Measurements from ENCODE around the gene CLEC4A.
"Not testable (repeated sequence)": the region's sequence is repeated elsewhere in the genome, so short reads cannot be mapped to it uniquely, and the experiment has no call there.

CLEC4A gene

GRCh38 chr12:8123124-8123912 is at the start of gene CLEC4A:
Gene CLEC4A, plus strand, starts transcription at chr12:8123617. Its CDS starts 262 bp downstream, at chr12:8123879.
- in situ Hi-C loops (cut with HindIII; ENCODE audit: low pct_ligation_motif_present, low pct_unique_long_range_greater_than_20kb, low sequenced_read_pairs), result no loop called here
- no peak for DNase-seq

- in situ Hi-C loops (cut with HindIII; ENCODE audit: low pct_ligation_motif_present, low pct_unique_long_range_greater_than_20kb, low sequenced_read_pairs), result no loop called here
- DNase-seq, result no peak
These were observed 47.5 kb upstream of the CLEC4A start for GRCh38 chr12:8075935-8076334.

DNA sequence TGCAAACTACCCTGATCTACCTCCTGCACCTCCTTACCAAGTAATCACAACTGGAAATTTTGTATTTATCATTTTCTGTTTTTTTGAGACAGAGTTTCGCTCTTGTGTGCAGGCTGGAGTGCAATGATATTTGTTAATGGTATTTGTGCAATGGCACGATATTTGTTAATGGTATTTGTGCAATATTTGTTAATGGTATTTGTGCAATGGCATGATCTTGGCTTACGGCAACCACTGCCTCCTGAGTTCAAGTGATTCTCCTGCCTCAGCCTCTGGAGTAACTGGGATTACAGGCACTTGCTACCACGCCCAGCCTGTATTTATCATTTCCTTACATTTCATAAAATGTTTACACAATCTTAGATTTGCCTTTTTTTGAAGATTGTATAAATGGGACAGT is 47.1 kb upstream of the CLEC4A start:
- in situ Hi-C loops (cut with HindIII; ENCODE audit: low pct_ligation_motif_present, low pct_unique_long_range_greater_than_20kb, low sequenced_read_pairs), result no loop called here
- no peak for DNase-seq

DNA sequence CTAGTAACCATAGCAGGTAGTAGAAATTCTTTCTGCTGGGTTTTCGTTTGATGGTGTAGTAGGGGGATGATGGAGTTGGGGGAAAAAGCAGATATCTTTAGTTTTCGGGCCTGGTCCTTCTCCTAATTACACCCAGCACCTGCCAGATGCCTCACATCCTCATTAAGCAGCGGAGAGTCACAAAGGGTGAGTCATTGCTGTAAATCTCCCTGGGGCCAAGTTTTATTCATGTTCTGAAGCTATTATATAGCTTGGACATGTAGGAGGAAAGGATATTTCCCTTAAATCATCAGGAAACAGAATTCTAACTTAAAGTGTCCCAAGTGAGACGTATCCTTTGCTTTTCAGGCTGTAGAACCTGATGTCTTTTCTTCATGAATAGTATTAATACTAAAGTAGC is 46.2 kb upstream of the CLEC4A start:
- in situ Hi-C loops (cut with HindIII; ENCODE audit: low pct_ligation_motif_present, low pct_unique_long_range_greater_than_20kb, low sequenced_read_pairs), result no loop called here
- DNase-seq, result peak; percentile 22

DNA sequence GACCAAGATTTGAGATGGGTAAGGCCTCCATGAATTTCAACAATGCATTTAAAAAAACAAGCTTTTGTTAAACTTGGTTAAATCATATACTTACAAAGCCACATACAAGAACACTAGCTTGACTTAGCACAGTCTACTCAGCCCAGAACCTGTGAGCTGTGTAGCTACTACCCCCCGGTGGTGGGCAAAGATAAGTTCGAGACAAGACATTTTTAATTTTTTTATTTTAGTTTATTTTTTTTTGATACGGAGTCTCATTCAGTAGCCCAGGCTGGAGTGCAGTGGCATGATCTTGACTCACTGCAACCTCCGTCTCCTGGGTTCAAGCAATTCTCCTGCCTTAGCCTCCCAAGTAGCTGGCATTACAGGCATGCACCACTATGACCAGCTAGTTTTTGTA is 45.0 kb upstream of the CLEC4A start:
- in situ Hi-C loops (cut with HindIII; ENCODE audit: low pct_ligation_motif_present, low pct_unique_long_range_greater_than_20kb, low sequenced_read_pairs), result no loop called here
- peak; percentile 76 for DNase-seq

- in situ Hi-C loops (cut with HindIII; ENCODE audit: low pct_ligation_motif_present, low pct_unique_long_range_greater_than_20kb, low sequenced_read_pairs), result no loop called here
- no peak for DNase-seq
These were observed 44.5 kb upstream of the CLEC4A start for GRCh38 chr12:8078916-8079315.

GRCh38 chr12:8080120-8080519 is 43.3 kb upstream of the CLEC4A start:
- DNase-seq, result no peak

GRCh38 chr12:8081251-8081920 is 42.0 kb upstream of the CLEC4A start:
- DNase-seq, result peak; percentile 24
- in situ Hi-C loops (cut with HindIII; ENCODE audit: low pct_ligation_motif_present, low pct_unique_long_range_greater_than_20kb, low sequenced_read_pairs), result no loop called here

More at GRCh38 chr12:8080120-8080519, 43.3 kb upstream of the CLEC4A start:
- in situ Hi-C loops (cut with HindIII; ENCODE audit: low pct_ligation_motif_present, low pct_unique_long_range_greater_than_20kb, low sequenced_read_pairs), result no loop called here

- DNase-seq, result no peak
- in situ Hi-C loops (cut with HindIII; ENCODE audit: low pct_ligation_motif_present, low pct_unique_long_range_greater_than_20kb, low sequenced_read_pairs), result no loop called here
These were observed 40.7 kb upstream of the CLEC4A start for GRCh38 chr12:8082808-8083100.

DNA sequence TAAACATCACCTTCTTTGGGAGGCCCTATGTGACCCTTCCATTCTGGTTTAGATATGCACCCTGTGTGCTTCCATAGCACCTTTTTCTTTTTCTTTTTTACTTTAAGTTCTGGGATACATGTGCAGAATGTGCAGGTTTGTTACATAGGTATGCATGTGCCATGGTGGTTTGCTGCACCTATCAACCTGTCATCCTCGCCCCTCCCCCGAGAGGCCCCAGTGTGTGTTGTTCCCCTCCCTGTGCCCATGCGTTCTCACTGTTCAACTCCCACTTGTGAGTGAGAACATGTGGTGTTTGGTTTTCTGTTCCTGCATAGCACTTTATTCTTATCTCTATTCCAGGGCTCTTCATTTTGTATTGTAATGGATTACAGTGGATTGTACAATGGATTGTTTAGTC is 39.1 kb upstream of the CLEC4A start:
- DNase-seq; in situ Hi-C loops (cut with HindIII; ENCODE audit: low pct_ligation_motif_present, low pct_unique_long_range_greater_than_20kb, low sequenced_read_pairs): not testable (repeated sequence)

DNA sequence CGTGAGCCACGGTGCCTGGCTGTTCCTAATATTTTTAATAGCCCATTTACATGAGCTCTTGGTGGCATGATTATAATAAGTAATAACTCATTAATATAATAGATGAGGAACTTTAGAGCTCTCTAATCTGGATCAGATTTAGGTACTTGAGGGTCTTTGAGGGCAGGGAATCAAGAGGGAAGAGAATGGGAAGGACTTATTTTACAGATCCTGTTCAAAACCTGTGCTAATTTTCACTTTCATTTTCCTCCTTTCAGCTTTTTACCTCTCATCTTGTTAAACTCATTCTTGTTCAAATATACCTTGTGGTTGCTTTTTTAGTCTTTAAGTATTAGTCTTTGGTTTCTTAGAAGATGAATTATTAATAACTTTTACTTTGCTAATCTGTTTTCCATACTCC is 35.8 kb upstream of the CLEC4A start:
- no peak for DNase-seq
- in situ Hi-C loops (cut with HindIII; ENCODE audit: low pct_ligation_motif_present, low pct_unique_long_range_greater_than_20kb, low sequenced_read_pairs), result no loop called here

DNA sequence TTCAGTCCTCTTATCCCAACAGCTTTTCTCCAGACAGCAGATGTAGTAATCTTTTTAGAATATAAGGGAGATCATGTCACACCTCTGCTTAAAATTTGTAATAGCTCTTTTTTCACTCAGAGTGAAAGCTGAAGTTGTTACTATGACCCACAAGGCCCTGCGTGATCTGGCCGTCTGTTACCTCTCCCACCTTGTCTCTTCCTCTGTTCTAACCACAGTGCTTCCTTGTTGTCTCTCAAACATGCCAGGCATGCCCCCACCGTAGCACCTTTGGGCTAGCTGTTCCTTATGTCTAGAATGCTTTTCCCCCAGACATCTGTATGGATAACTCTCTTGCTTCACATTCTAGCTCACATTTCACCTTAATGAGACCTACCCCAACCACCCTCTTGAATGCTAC is 34.8 kb upstream of the CLEC4A start:
- no peak for DNase-seq
- in situ Hi-C loops (cut with HindIII; ENCODE audit: low pct_ligation_motif_present, low pct_unique_long_range_greater_than_20kb, low sequenced_read_pairs), result no loop called here

DNA sequence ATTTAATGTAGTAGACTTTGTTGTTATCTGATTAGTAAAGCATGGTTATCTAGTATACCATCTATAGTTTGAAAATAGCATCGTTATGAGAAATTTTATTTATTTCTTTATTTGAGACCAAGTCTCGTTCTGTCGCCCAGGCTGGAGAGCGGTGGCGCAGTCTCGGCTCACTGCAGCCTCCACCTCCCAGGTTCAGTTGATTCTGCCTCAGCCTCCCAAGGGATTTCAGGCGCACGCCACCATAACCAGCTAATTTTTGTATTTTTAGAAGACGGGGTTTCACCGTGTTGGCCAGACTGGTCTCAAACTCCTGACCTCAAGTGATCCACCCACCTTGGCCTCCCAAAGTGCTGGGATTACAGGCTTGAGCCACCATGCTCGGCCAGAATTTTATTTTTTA is 34.1 kb upstream of the CLEC4A start:
- in situ Hi-C loops (cut with HindIII; ENCODE audit: low pct_ligation_motif_present, low pct_unique_long_range_greater_than_20kb, low sequenced_read_pairs), result not testable (repeated sequence)

DNA sequence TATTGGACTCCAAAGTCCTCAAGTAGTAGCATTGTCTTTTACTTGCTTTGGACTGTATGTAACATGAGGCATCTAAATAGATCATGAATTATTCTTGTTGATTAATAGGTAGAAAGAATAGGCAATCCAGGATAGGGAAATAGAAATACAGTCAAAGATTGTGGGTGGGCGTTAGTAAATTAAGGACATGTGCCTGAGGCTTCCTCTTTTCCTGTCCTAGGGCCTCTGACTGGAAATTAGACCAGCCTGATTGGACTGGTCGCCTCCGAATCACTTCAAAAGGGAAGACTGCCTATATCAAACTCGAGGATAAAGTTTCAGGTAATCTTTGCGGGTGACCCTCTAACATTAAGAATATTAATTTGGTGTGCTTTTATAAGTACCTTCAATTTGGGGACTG is 33.7 kb upstream of the CLEC4A start:
- DNase-seq, result no peak
- in situ Hi-C loops (cut with HindIII; ENCODE audit: low pct_ligation_motif_present, low pct_unique_long_range_greater_than_20kb, low sequenced_read_pairs), result no loop called here

More for the DNA sequence above, 34.1 kb upstream of the CLEC4A start:
- DNase-seq, result not testable (repeated sequence)

- in situ Hi-C loops (cut with HindIII; ENCODE audit: low pct_ligation_motif_present, low pct_unique_long_range_greater_than_20kb, low sequenced_read_pairs), result no loop called here
- DNase-seq, result no peak
These were observed 30.1 kb upstream of the CLEC4A start for GRCh38 chr12:8093291-8093690.

DNA sequence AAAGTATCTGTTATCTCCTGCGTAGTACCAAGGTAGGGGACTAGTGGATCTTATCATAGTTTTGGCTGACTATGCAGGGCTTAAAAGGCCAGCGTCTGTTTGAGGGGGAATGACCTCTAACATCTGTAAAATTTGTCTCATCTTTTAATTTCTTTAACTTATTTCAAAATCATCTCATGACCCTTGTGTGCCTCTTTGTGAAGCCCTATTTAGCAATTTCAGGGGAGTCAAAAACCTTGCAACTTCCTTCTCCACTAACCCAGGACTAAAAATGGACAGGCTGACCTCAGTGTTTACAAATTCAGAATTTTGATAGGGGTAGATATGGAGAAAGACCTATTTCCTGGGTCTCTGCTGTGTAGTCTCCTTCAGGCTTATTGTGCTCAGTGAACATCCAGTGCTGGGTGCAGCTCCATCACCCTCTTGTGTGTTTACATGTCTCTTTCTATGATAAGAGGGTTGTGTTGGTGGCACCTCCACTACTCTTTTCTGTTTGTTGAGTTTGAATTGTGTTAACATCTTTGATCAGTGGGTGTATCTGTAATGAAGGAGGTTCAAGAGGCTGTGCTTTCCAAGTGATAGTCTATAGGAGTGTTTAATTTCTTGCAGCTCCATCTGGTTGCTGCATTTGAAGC is 27.0 kb upstream of the CLEC4A start:
- DNase-seq, result no peak

GRCh38 chr12:8099235-8099634 is 24.2 kb upstream of the CLEC4A start:
- in situ Hi-C loops (cut with HindIII; ENCODE audit: low pct_ligation_motif_present, low pct_unique_long_range_greater_than_20kb, low sequenced_read_pairs), result no loop called here
- no peak for DNase-seq

More for the DNA sequence above, 27.0 kb upstream of the CLEC4A start:
- in situ Hi-C loops (cut with HindIII; ENCODE audit: low pct_ligation_motif_present, low pct_unique_long_range_greater_than_20kb, low sequenced_read_pairs), result no loop called here

GRCh38 chr12:8108808-8109398 is 14.5 kb upstream of the CLEC4A start:
- peak; percentile 86 for DNase-seq
- in situ Hi-C loops (cut with HindIII; ENCODE audit: low pct_ligation_motif_present, low pct_unique_long_range_greater_than_20kb, low sequenced_read_pairs), result no loop called here

DNA sequence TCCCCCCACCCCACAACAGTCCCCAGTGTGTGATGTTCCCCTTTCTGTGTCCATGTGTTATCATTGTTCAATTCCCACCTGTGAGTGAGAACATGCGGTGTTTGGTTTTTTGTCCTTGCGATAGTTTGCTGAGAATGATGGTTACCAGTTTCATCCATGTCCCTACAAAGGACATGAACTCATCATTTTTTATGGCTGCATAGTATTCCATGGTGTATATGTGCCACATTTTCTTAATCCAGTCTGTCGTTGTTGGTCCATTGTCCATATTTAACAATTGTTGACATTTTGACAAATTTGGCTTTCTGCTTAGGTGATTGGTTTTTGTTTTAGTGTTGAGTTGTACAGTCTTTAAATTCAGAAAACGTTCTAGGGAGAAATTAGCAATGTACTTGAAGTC is 10.3 kb upstream of the CLEC4A start:
- in situ Hi-C loops (cut with HindIII; ENCODE audit: low pct_ligation_motif_present, low pct_unique_long_range_greater_than_20kb, low sequenced_read_pairs); DNase-seq: not testable (repeated sequence)
